Testis (tissue), 3 donors: ENCODE results near the gene ESYT2. TPM values are rescaled to one million over a fixed set of nuclear protein-coding genes. Genes with fewer than 3 reads are reported as not detected.

Source experiments
- DNase-seq: peaks from one replicate; pipeline ENCODE4 v3.0.0-alpha.2; 2019
- H3K27ac ChIP-seq, 2 donors: fragments of 200-600 bp; sonication (generic); one replicate each; pipeline ENCODE4 v1.5.1; 2019
- H3K27me3 ChIP-seq: fragments of 200-600 bp; sonication (generic); one replicate; pipeline ENCODE4 v1.5.1; 2019
- H3K36me3 ChIP-seq: fragments of 200-600 bp; sonication (generic); one replicate; pipeline ENCODE4 v1.5.1; 2017; ENCODE audit warnings: low read depth; ENCODE audit errors: missing control alignments
- H3K4me1 ChIP-seq: fragments of 200-600 bp; sonication (generic); one replicate; pipeline ENCODE4 v1.5.1; 2019
- H3K4me3 ChIP-seq, 2 donors: fragments of 200-600 bp; sonication (generic); one replicate each; pipeline ENCODE4 v1.5.1; 2017 to 2019
- H3K9me3 ChIP-seq: fragments of 200-600 bp; sonication (generic); one replicate; pipeline ENCODE4 v1.5.1; 2017
- CTCF ChIP-seq, 3 experiments: fragments of 450-650 bp in 2 of 3; fragments of 200-600 bp in 1 of 3; sonication (generic) in 1 of 3; IDR thresholded peaks; one replicate each; pipeline ENCODE4 v1.5.1; 2016 to 2019; ENCODE audit warnings: antibody characterized with exemption in 3 of 3, mild to moderate bottlenecking in 2 of 3, moderate library complexity in 1 of 3
- POLR2A ChIP-seq: fragments of 450-650 bp; IDR thresholded peaks from one replicate; pipeline ENCODE4 v1.6.1; 2017; ENCODE audit warnings: antibody characterized with exemption, mild to moderate bottlenecking, moderate library complexity
- WGBS, 2 donors: methylation state at CpG; one replicate each; pipeline ENCODE4 v1.1.5; 2018; 5-methylcytosine and 5-hydroxymethylcytosine counted together
- intact Hi-C: fragments of 100-400 bp; cut with DNase I; formaldehyde crosslinking; loops from one replicate; pipeline ENCODE4 v1.15.1; 2023; ENCODE audit warnings: low total_unique reads
- polyA plus RNA-seq: library from polyadenylated mRNA; stranded (reverse); fragments of 350-450 nt; fragmentation: Illumina TruSeq; extraction: RNeasy Lipid Tissue Mini Kit (QIAGEN cat#74804); gene quantifications from one replicate; pipeline ENCODE4 v1.2.3, GENCODE V29; 2014; ENCODE audit warnings: low read depth, low replicate concordance; ENCODE audit not compliant: insufficient read depth
- total RNA-seq, 2 donors: library from RNA; depleted of rRNA; stranded (reverse); fragments of >200 nt; gene quantifications; one replicate each; pipeline ENCODE4 v1.2.3, GENCODE V29; 2016

ESYT2 gene
- total and polyA plus RNA-seq, 3 donors from 2014 or later: 53.9 to 73.1 (median 61.1) TPM

GRCh38 chr7:158781974-158782664, 47.2 kb downstream of the ESYT2 start:
- no peak for TF ChIP-seq POLR2A
- no peak for TF ChIP-seq CTCF (IDR thresholded peaks at IDR 0.05)
- Histone ChIP-seq H3K27ac (peak overlapping the region in 1 of 2 donors; percentile 83), H3K4me3 (no peak overlapping the region), H3K4me1 (peaks cover 20% of the 10 kb centered on the region), H3K36me3 (no peaks in the 10 kb centered on the region), H3K27me3 (no peaks in the 10 kb centered on the region), H3K9me3 (no peaks in the 10 kb centered on the region)
- intact Hi-C loops: no loop called here
- DNase-seq: no peak
- WGBS, 2 donors: 56 to 71% methylated on average over 16 to 17 of the region's 17 CpGs

- Histone ChIP-seq H3K4me3 (no peak overlapping the region), H3K27me3 (no peaks in the 10 kb centered on the region), H3K4me1 (peaks cover 20% of the 10 kb centered on the region), H3K36me3 (no peaks in the 10 kb centered on the region), H3K27ac (no peak overlapping the region), H3K9me3 (no peaks in the 10 kb centered on the region)
- TF ChIP-seq CTCF (IDR thresholded peaks at IDR 0.05) (no peak), POLR2A (no peak)
- DNase-seq: no peak
- intact Hi-C loops: no loop called here
- WGBS, 2 donors: 62 to 77% methylated on average over 23 of the region's 23 CpGs
Observed at GRCh38 chr7:158781217-158781973, 47.9 kb downstream of the ESYT2 start.

- WGBS, 2 donors: 31 to 59% methylated on average over 6 of the region's 6 CpGs
- H3K27me3 ChIP-seq: no peaks in the 10 kb centered on the region
- peaks cover 20% of the 10 kb centered on the region for H3K4me1 ChIP-seq
- H3K36me3 ChIP-seq: no peaks in the 10 kb centered on the region
- no peak overlapping the region for H3K4me3 ChIP-seq
- intact Hi-C loops: no loop called here
- DNase-seq: peak; percentile 30
- H3K27ac ChIP-seq: peak overlapping the region; percentile 8 to 37
- no peaks in the 10 kb centered on the region for H3K9me3 ChIP-seq
- TF ChIP-seq POLR2A (no peak), CTCF (IDR thresholded peaks at IDR 0.05) (no peak)
Observed at GRCh38 chr7:158779061-158780000, 50.0 kb downstream of the ESYT2 start.

GRCh38 chr7:158778471-158778870, 50.8 kb downstream of the ESYT2 start:
- no peaks in the 10 kb centered on the region for H3K27me3 ChIP-seq
- H3K4me1 ChIP-seq: peaks cover 17% of the 10 kb centered on the region
- intact Hi-C loops: no loop called here
- no peaks in the 10 kb centered on the region for H3K9me3 ChIP-seq
- TF ChIP-seq POLR2A (no peak), CTCF (IDR thresholded peaks at IDR 0.05) (no peak)
- no peak overlapping the region for H3K27ac ChIP-seq
- no peak for DNase-seq
- no peaks in the 10 kb centered on the region for H3K36me3 ChIP-seq
- 64 to 77% methylated on average over 6 of the region's 6 CpGs for WGBS, 2 donors
- no peak overlapping the region for H3K4me3 ChIP-seq
